ENCODE data around the gene THADA.
"Not testable (repeated sequence)": the region's sequence is repeated elsewhere in the genome, so short reads cannot be mapped to it uniquely, and the experiment has no call there.

The THADA gene

GRCh38 chr2:43637030-43637803 lies 41.4 kb upstream of the THADA start, which contains the start of gene PLEKHH2:
Gene PLEKHH2, plus strand, starts transcription at chr2:43637260. Its CDS starts 7,414 bp downstream, at chr2:43644674.
- no peaks in the 10 kb centered on the region for H3K9me3 ChIP-seq (ENCODE audit: insufficient read depth, low read length)
- H4K20me1 ChIP-seq (ENCODE audit: insufficient read depth, low read length), result no peaks in the 10 kb centered on the region
- H3K36me3 ChIP-seq (replicated peaks; ENCODE audit: low read depth, low read length), result no peaks in the 10 kb centered on the region
- TF ChIP-seq EZH2phosphoT487 (IDR thresholded peaks at IDR 0.05; ENCODE audit: low read depth), result no peak
- TF ChIP-seq, protein P1, sequence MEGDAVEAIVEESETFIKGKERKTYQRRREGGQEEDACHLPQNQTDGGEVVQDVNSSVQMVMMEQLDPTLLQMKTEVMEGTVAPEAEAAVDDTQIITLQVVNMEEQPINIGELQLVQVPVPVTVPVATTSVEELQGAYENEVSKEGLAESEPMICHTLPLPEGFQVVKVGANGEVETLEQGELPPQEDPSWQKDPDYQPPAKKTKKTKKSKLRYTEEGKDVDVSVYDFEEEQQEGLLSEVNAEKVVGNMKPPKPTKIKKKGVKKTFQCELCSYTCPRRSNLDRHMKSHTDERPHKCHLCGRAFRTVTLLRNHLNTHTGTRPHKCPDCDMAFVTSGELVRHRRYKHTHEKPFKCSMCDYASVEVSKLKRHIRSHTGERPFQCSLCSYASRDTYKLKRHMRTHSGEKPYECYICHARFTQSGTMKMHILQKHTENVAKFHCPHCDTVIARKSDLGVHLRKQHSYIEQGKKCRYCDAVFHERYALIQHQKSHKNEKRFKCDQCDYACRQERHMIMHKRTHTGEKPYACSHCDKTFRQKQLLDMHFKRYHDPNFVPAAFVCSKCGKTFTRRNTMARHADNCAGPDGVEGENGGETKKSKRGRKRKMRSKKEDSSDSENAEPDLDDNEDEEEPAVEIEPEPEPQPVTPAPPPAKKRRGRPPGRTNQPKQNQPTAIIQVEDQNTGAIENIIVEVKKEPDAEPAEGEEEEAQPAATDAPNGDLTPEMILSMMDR (IDR thresholded peaks at IDR 0.05; ENCODE audit: low read depth, low read length), result no peak
- H3K79me2 ChIP-seq (ENCODE audit: low read length), result no peaks in the 10 kb centered on the region
- peaks cover 23% of the 10 kb centered on the region for H3K27me3 ChIP-seq (ENCODE audit: low read depth, low read length)
- H3K9ac ChIP-seq (ENCODE audit: low read length), result no peak within 1 kb of the TSS
- H2AFZ ChIP-seq (ENCODE audit: low read depth, low read length), result no peak within 1 kb of the TSS
- no peak within 1 kb of the TSS for H3K27ac ChIP-seq (ENCODE audit: low read length)
- H3K4me1 ChIP-seq (ENCODE audit: low read length), result no peaks in the 10 kb centered on the region
- H3K4me2 ChIP-seq (ENCODE audit: low read length), result no peak within 1 kb of the TSS
- H3K4me3 ChIP-seq (ENCODE audit: low read length), result no peak within 1 kb of the TSS

- no peak overlapping the region for H3K27ac ChIP-seq (ENCODE audit: low read length)
- no peak overlapping the region for H2AFZ ChIP-seq (ENCODE audit: low read depth, low read length)
- no peak overlapping the region for H3K9ac ChIP-seq (ENCODE audit: low read length)
These were observed 40.8 kb upstream of the THADA start for GRCh38 chr2:43636621-43637020.

DNA sequence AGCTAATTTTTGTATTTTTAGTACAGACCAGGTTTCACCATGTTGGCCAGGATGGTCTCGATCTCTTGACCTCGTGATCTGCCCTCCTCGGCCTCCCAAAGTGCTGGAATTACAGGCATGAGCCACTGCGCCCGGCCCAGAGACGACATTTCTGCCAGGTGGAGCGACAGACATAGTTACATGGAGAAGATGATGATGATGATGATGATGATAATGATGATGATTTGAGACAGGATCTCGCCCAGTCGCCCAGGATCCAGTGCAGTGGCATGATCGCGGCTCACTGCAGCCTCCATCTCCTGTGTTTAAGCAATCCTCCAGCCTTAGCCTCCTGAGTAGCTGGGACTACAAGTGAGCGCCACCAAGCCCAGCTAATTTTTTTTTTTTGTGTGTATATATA lies 40.3 kb upstream of the THADA start:
- H3K9me3 ChIP-seq (ENCODE audit: insufficient read depth, low read length); H2AFZ ChIP-seq (ENCODE audit: low read depth, low read length); H3K9ac ChIP-seq (ENCODE audit: low read length); H3K4me1 ChIP-seq (ENCODE audit: low read length); H3K4me2 ChIP-seq (ENCODE audit: low read length); H3K27ac ChIP-seq (ENCODE audit: low read length); H3K36me3 ChIP-seq (replicated peaks; ENCODE audit: low read depth, low read length); H4K20me1 ChIP-seq (ENCODE audit: insufficient read depth, low read length); H3K4me3 ChIP-seq (ENCODE audit: low read length); H3K79me2 ChIP-seq (ENCODE audit: low read length): not testable (repeated sequence)
- H3K27me3 ChIP-seq (ENCODE audit: low read depth, low read length), result peaks cover 23% of the 10 kb centered on the region

More at GRCh38 chr2:43636621-43637020, 40.8 kb upstream of the THADA start:
- H3K27me3 ChIP-seq (ENCODE audit: low read depth, low read length), result peaks cover 23% of the 10 kb centered on the region
- no peaks in the 10 kb centered on the region for H4K20me1 ChIP-seq (ENCODE audit: insufficient read depth, low read length)
- no peaks in the 10 kb centered on the region for H3K9me3 ChIP-seq (ENCODE audit: insufficient read depth, low read length)
- H3K79me2 ChIP-seq (ENCODE audit: low read length), result no peaks in the 10 kb centered on the region
- no peaks in the 10 kb centered on the region for H3K4me1 ChIP-seq (ENCODE audit: low read length)
- TF ChIP-seq, protein P1 (IDR thresholded peaks at IDR 0.05; ENCODE audit: low read depth, low read length), result no peak
- no peak for TF ChIP-seq EZH2phosphoT487 (IDR thresholded peaks at IDR 0.05; ENCODE audit: low read depth)
- no peaks in the 10 kb centered on the region for H3K36me3 ChIP-seq (replicated peaks; ENCODE audit: low read depth, low read length)
- no peak overlapping the region for H3K4me2 ChIP-seq (ENCODE audit: low read length)
- H3K4me3 ChIP-seq (ENCODE audit: low read length), result no peak overlapping the region

- H3K79me2 ChIP-seq (ENCODE audit: low read length), result no peaks in the 10 kb centered on the region
- H3K4me1 ChIP-seq (ENCODE audit: low read length), result no peaks in the 10 kb centered on the region
- no peak overlapping the region for H3K9ac ChIP-seq (ENCODE audit: low read length)
- no peaks in the 10 kb centered on the region for H4K20me1 ChIP-seq (ENCODE audit: insufficient read depth, low read length)
- no peaks in the 10 kb centered on the region for H3K36me3 ChIP-seq (replicated peaks; ENCODE audit: low read depth, low read length)
- no peak overlapping the region for H3K4me3 ChIP-seq (ENCODE audit: low read length)
- TF ChIP-seq, protein P1 (IDR thresholded peaks at IDR 0.05; ENCODE audit: low read depth, low read length), result no peak
- TF ChIP-seq EZH2phosphoT487 (IDR thresholded peaks at IDR 0.05; ENCODE audit: low read depth), result no peak
- peaks cover 27% of the 10 kb centered on the region for H3K27me3 ChIP-seq (ENCODE audit: low read depth, low read length)
- H3K4me2 ChIP-seq (ENCODE audit: low read length), result no peak overlapping the region
- H3K9me3 ChIP-seq (ENCODE audit: insufficient read depth, low read length), result no peaks in the 10 kb centered on the region
- H2AFZ ChIP-seq (ENCODE audit: low read depth, low read length), result no peak overlapping the region
- H3K27ac ChIP-seq (ENCODE audit: low read length), result no peak overlapping the region
These were observed 38.9 kb upstream of the THADA start for GRCh38 chr2:43634604-43635306.
